Activated T-cell treated with anti-CD3 and anti-CD28 coated beads, Interleukin-2, amount 50 U/mL, for 1 hour (primary cell): ENCODE results near the gene CDK9.
A peak's percentile ranks its signal among the peaks of the same experiment; 100 is the strongest.
"Not testable (repeated sequence)": the region's sequence is repeated elsewhere in the genome, so short reads cannot be mapped to it uniquely, and the experiment has no call there.

ENCODE experiments used
- DNase-seq: peaks from one replicate; pipeline ENCODE4 v3.0.0-alpha.2; 2020

The CDK9 gene

GRCh38 chr9:127785933-127786772 is at the start of gene CDK9:
TSS of gene CDK9 (plus strand) at chr9:127786034. CDS start at chr9:127786149, 115 bp downstream.
- DNase-seq = peak; percentile 95

GRCh38 chr9:127738666-127739065 is 47.2 kb upstream of the CDK9 start:
- DNase-seq = no peak

DNA sequence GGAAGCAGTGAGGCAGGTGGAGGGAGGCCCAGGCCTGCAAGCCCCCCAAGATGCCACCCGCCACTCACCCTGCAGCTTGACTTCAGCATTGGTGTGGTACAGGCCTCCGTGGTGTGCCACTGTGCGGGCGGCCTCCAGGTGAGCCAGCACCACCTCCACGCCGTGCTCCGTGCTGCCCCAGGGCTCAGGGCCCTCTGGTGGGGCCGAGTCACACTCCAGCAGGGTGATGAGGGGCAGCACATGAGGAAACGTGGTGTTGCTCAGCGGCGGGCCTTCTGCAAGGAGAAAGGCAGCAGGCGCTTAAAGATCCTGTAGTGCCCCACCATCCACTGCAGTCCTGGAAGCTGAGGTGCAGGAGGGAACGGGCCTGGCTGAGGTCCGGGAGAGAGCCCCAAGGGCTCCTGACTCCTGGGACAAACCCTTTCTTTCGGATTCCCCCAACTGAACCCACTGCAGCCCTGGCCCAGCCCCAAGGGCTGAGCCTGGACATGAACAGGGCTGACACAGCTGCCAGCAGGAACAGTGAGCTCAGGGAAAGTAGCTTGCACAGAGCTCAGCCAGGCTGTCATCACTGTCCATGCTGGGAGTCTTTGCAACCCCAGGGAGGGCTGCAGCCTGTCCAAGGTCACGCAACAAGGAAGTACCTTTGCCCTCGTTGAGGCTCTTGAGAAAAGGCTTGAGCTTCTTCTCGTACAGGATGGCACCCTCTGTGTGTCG is 46.1 kb upstream of the CDK9 start:
- no peak for DNase-seq

DNA sequence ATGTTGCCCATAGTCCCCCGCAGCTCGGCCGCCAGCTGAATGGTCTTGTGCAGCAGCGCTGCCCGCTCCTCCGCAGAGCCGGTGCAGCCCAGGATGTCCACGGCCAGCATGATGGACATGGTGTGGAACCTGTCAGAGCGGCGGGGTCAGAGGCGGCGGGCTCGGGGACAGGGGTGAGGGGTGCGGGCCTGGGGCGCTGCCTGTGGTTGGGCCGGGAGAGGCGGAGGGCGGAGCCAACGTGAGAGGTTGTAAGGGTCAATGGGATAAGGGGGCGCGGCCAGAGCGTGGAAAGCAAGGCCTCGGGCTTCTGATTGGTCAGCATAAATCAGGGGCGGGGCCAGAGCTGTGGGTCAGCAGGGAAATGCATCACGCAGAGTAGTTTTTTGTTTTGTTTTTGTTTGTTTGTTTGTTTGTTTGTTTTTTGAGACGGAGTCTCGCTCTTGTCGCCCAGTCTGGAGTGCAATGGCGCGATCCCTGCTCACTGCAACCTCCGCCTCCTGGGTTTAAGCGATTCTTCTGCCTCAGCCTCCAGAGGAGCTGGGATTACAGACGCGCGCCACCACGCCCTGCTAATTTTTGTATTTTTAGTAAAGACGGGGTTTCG is 43.9 kb upstream of the CDK9 start:
- DNase-seq = no peak

GRCh38 chr9:127742435-127743088 is 43.3 kb upstream of the CDK9 start:
- no peak for DNase-seq

DNA sequence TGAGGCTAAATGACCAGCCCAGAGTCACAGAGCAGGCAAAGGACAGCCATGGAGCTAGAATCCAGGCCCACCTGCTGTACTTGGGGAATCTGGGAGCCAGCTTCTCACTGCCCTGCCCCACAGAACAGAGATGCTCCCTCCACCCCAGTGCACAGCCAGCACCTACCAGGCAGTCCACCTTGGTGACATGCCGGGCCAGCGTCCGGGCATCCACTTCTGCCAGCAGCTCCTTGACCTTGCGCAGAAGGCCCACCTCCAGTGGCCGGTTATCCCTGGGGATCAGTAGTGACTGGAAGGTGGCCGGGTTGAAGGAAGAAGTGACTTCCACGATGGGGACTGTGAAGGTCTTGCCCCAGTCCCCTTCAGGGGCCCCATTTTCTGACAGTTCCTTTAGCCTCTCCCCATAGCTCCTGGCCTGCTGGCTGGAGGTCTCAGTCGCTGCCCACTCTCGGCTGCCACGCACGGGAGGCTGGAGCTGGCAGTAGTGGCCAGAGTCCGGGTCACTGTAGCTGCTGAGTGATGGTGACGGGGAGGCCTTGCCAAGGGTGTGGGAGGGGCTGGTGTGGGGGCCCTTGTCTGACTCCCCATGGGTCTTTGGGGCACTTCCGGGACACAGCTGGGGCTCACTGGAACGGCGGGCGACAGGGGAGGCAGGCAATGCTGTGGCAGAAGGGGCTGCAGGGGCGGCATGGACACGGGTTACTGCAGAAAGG is 41.3 kb upstream of the CDK9 start:
- no peak for DNase-seq

DNA sequence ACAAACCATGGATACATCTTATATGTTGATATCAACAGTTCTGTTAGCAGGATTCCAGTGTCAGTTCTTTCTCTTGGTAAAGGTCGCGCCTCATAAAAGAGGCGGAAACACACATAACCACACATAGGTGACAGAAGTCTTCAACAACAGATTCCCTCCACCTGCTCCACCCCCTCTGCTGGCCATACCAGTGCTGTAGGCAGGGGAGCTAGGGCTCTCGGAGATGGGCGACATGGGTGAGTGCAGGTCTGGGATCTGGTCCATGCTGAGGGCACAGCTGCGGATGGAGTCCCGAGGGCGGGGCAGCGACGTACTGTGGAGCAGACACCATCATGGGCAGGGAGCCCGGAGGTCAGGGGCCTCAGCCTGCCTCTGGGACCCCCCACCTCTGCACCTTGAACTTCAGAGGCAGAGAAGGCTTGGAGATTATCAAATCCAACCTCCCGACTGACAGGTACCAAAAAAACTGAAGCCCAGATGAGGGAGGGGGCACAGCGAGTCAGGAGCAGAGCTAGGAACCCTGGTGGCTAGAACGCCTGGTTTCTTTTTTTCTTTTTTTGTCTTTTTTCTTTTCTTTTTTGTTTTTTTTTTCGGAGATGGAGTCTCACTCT is 38.8 kb upstream of the CDK9 start:
- DNase-seq = peak; percentile 43

DNA sequence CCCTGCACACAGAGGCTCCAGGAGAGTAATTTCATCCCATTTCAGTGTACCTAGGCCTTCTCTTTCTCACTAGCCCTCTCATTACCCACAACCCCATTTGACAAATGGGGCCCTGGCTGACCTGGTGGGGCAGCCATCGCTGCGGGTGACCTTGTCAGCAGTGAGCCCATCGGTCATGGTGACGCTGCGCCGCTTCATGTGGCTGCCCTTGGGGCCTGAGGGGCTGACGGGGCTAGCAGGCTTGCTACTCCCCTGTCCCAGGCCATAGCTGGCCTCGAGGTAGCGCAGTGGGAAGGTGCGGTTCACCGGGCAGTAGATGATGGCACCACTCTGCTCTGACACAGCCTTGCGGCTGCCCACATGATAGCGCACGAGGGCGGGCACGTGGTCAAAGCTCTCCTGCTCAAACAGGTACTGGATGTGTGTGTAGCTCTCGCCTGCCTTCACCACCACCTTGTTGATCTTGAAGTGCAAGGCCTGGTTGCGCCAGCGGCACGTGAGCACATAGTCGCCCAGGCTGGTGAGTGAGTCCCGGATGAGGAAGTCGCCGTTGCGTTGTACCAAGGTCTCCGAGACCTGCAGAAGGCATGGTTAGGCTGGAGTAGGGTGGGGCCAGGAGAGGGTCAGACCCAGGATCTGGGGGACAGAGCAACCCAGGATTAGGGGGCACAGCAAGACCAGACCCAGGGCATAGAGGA is 36.6 kb upstream of the CDK9 start:
- no peak for DNase-seq

DNA sequence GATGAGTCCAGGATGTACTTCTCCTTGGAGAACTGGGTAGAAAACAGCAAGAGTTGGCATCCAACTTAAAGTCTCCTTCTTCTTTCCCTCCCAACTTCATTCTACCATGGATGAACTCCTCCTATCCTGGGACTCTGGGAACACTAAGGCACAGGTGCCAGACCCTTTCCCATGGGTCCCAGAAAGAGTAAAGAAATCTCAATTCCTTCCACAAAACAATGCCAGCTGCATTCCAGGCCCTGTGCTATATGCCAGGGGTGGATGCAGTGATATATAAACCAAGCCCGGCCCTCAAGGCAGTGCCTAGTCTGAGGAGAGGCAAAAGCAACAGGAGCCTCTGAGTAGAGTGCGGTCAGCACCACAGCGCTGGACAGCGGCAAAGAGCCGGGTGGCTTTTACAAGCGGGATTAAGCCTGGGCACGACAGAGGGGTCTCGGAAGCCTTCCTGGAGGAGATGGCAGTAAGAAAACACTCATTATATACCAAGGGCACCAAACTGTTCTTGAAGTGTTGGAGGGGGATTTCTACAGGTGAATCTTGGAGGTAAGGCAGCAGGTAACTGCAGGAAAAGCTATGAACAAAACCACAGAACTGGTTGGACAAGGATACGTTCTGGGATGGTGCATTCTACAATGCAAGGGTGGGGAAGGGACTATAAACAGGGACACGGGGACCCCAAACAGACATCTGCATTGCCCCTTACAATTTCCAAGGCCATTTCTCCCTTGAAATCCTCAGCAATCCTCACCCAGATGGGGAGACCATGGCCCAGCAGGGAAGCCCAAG is 34.4 kb upstream of the CDK9 start:
- no peak for DNase-seq

GRCh38 chr9:127753148-127753547 is 32.7 kb upstream of the CDK9 start:
- DNase-seq = no peak

GRCh38 chr9:127753622-127754021 is 32.2 kb upstream of the CDK9 start:
- no peak for DNase-seq

DNA sequence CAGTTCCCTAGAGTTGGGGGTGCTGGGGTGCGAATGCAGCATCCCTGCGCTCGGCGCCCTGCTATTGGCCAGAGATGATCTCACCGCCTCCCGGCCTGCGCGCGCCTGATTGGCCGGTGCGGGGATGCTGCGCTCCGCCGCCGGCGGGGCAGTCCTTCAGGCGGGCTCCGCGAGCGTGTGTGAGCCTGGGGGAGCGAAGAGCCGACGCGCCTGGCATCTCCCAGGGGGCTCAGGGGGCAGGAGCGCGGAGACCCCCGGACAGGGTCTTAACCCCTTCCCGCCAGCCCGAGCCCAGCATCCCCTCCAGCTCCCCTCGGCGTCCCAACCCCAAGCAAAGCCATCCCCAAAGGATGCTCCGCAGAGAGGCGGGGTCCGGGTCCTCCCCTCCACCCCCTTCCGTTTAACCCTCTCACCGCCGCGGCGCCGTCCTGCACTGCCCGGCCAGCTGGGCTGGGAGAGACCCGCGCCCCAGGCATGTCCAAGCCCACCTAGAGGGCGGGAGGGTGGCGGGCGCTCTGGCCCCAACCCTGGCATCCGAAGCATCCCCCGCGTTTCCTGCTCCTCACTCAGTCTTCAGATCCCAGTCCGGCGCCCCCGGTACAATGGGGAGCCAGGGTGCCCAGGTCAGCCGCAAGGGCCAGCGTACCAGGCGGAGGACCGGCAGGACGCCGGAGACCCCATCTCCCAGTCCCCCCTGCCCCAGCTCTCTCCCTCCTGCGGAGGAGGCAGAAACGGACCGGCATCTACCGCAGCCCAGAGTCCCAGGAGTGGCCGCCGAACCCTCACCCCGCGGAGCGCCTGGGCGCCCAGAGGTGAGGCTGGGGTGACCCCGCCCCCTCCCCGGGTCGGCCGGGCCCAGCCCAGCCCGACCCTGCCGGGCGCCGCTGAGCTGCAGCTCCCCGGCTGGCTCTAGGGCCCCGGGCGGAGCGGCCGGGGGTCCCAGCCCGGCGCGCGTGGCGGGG is 31.5 kb upstream of the CDK9 start:
- no peak for DNase-seq

DNA sequence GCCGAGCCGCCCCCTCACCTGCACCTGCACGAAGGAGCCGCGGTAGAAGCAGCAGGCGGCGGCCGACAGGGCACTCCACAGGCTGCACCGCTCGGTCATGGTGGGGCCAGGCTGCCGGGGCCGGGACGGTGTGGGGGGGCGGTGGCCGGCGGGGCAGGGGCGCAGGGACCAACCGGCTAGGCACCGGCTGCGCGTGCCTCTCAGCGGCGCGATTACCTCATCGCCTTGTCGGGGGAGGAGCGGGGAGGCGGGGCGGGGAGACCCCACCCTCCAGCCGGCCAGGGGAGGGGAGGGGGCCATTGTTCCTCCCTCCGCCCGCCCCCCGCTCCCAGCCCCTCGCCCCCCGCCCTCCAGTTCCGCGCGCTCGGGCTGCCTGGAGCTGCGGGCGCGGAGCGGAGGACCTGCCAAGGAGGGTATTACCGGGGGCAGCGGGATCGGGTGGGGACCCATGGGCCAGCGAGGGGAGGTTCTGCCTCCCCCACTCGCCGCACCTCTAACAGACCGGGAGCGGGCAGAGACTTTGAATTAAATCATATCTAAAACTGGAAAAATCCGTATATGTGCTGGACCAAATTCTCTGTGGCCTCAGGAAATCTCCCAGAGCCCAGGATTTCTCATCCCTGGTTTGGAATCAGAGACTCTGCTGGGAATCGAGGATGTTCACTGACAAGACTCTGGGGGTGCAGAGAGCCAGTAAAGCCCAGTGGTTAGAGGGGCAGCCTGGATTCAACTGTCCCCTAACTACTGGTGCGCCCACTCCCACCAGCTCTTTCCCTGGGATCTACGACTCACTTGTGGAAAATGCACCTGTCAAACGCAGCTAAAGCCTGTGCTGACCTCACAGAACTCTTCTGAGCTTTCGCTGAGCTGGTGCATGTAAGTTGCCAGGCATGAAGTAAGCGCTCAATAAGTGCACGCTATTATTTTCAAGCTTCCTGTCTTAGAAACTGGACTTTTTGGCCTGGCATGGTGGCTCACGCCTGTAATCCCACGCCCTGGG is 30.5 kb upstream of the CDK9 start:
- no peak for DNase-seq

- DNase-seq = no peak
Measured at GRCh38 chr9:127756233-127756632, 29.6 kb upstream of the CDK9 start.

DNA sequence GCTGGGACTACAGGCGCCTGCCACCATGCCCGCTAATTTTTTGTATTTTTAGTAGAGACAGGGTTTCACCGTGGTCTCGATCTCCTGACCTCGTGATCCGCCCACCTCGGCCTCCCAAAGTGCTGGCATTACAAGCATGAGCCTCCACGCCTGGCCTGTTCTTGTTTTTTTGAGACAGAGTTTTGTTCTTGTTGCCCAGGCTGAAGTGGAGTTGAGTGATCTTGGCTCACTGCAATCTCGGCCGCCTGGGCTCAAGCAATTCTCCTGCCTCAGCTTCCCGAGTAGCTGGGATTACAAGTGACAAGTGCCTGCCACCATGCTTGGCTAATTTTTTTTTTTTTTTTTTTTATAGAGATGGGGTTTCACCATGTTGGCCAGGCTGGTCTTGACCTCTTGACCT is 29.1 kb upstream of the CDK9 start:
- not testable (repeated sequence) for DNase-seq

DNA sequence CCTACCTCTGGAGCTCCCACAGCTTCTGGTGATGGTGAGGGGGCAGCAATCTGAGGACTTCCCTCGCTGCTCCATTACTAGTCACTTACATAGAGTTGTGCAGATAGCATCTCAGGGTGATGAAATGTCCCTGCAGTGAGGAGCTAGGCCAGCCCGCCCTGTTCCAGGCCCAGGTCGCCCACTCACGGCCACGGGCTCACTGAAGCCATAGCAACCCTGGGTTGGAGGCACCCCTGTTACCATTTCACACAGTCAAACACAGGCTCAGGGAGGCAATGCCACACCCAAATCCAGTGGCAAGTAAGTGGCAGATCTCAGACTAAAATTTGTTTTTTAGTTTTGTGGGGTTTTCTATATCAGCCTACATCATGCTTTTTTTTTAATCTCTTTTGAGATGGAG is 27.0 kb upstream of the CDK9 start:
- no peak for DNase-seq

- no peak for DNase-seq
Measured at GRCh38 chr9:127761061-127761460, 24.8 kb upstream of the CDK9 start.

GRCh38 chr9:127761491-127761956 is 24.3 kb upstream of the CDK9 start:
- DNase-seq = no peak
